Fibroblast of skin of back (primary cell): ENCODE measurements around the gene SH3BGRL3. TPM values are rescaled to one million over a fixed set of nuclear protein-coding genes. Genes with fewer than 3 reads are reported as not detected.
"Not testable (repeated sequence)": the region's sequence is repeated elsewhere in the genome, so short reads cannot be mapped to it uniquely, and the experiment has no call there.

Experiments
- DNase-seq: peaks from one replicate; pipeline ENCODE4 v3.0.0-alpha.2; 2013
- polyA plus RNA-seq, 2 experiments: library from polyadenylated mRNA; unstranded; fragments of 120-200 nt; gene quantifications; one replicate each; pipeline ENCODE4 v1.2.1, GENCODE V29; 2013; ENCODE audit not compliant: insufficient read length in 2 of 2

Gene SH3BGRL3
- polyA plus RNA-seq (2013, experiment 1 of 2; ENCODE audit: insufficient read length), result 1,106 TPM
- 817 TPM for polyA plus RNA-seq (2013, experiment 2 of 2; ENCODE audit: insufficient read length)

DNA sequence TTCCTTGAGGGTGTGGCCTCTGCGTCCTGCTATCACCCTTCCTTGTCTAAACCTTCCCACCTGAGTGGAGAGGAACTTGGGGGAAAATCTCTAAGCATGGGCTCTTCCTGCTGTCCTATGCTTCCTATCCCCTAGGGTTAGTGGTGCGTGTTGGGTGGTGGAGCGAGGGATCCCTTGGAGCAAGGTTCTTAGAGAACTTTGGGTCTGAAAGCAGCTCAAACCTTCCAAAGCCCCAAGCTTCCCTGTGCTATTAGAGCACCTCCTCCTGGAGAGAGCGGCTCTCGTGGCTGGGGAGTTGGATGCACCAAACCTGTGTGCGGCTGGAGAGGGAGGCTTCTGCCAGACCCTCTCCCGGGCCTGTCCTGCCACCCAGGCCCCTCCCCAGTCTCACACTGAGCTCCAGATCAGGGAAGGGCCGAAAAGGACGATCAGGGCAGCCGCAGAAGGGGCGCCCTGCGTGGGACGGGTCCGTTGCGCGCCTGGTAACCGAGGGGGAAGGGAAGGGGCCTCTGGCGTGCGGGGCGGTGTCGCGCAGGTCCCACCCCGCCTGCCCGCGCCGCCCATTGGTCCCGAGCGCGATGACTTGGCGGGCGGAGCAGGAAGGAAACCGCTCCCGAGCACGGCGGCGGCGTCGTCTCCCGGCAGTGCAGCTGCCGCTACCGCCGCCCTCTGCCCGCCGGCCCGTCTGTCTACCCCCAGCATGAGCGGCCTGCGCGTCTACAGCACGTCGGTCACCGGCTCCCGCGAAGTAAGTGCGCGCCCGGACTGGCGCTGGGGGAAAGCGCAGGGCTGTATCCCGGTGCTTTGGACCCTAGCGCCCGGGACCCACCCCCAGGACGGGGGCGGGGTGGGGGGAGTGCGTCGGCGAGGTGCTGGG, at the start of gene SH3BGRL3:
Gene SH3BGRL3, plus strand, starts transcription at position 631 of the 877 bp plus-strand sequence. Its CDS starts 70 bp downstream, at position 701.
- peak; percentile 86 for DNase-seq

- DNase-seq, result not testable (repeated sequence)
Observed at GRCh38 chr1:26230682-26231081, 49.2 kb upstream of the SH3BGRL3 start.

- peak; percentile 93 for DNase-seq
Observed at GRCh38 chr1:26233903-26234643, 45.8 kb upstream of the SH3BGRL3 start, which contains the start of gene CEP85. Gene CEP85 (plus strand): TSS chr1:26234200. CDS start chr1:26239784, 5,584 bp downstream.

- peak; percentile 27 for DNase-seq
Observed at GRCh38 chr1:26234644-26235370, 45.1 kb upstream of the SH3BGRL3 start.

- DNase-seq, result no peak
Observed at GRCh38 chr1:26237230-26237966, 42.5 kb upstream of the SH3BGRL3 start.

GRCh38 chr1:26239936-26240335, 40.0 kb upstream of the SH3BGRL3 start:
- DNase-seq, result peak; percentile 59

GRCh38 chr1:26252718-26253117, 27.2 kb upstream of the SH3BGRL3 start:
- DNase-seq, result no peak

GRCh38 chr1:26254404-26254803, 25.5 kb upstream of the SH3BGRL3 start:
- no peak for DNase-seq

DNA sequence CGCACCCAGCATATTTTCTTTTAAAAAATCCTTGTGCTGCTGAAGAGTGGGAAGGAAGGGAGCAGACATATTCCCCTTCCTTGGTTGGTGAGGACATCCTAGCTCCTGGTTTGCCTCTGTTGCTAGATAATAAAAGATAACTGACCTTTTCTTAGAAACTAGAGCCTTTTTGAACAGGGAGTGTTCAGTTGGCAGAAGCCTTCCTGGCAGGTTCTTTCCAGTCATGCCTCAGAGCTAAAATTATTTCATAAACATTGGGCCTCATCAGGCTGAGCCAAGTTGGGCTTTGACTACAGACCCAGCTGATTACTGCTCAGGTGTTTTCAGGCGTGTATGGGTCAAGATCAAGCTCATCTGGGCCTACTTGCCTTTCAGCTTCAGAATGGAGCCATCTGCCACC, 22.7 kb upstream of the SH3BGRL3 start:
- DNase-seq, result no peak

GRCh38 chr1:26259005-26259404, 20.9 kb upstream of the SH3BGRL3 start:
- DNase-seq, result no peak

- no peak for DNase-seq
Observed at GRCh38 chr1:26259578-26259977, 20.3 kb upstream of the SH3BGRL3 start.

DNA sequence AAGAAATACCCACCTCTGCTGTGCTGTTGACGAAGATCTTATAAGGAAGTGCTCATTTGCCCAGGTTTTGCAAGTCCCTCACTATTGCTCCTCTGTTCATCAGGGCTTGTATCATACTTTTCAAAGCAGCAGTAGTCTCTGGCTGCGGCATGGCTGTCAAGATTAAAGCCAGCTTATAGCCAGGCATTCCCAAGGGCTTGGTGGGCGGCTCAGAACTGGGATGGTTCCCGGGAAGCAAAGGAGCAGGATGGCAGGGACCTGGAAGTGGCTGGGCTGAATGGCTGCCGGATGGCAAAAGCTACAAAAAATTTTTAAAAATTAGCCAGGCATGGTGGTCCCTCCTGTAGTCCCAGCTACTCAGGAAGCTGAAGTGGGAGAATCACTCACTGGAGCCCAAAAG, 16.7 kb upstream of the SH3BGRL3 start:
- no peak for DNase-seq

- DNase-seq, result no peak
Observed at GRCh38 chr1:26265405-26265804, 14.5 kb upstream of the SH3BGRL3 start.

- no peak for DNase-seq
Observed at GRCh38 chr1:26268290-26269197, 11.3 kb upstream of the SH3BGRL3 start.

GRCh38 chr1:26269198-26269550, 10.7 kb upstream of the SH3BGRL3 start:
- DNase-seq, result no peak

GRCh38 chr1:26274801-26275425, 5.0 kb upstream of the SH3BGRL3 start:
- DNase-seq, result no peak

- DNase-seq, result peak; percentile 95
Observed at GRCh38 chr1:26275580-26276431, 4.1 kb upstream of the SH3BGRL3 start.

- DNase-seq, result no peak
Observed at GRCh38 chr1:26276432-26276838, 3.5 kb upstream of the SH3BGRL3 start.

- no peak for DNase-seq
Observed at GRCh38 chr1:26277261-26277661, 2.6 kb upstream of the SH3BGRL3 start.
